HEK293 (cell line): Measurements from ENCODE around the gene PRRT3.

Source experiments
- BCL11A ChIP-seq: fragments of 450-650 bp; formaldehyde crosslinking; IDR thresholded peaks from 2 replicates; pipeline ENCODE4 v1.5.1; 2016; ENCODE audit warnings: low read depth, missing biosample characterization, missing genetic modification characterization
- FEZF1 ChIP-seq: fragments of 450-650 bp; formaldehyde crosslinking; IDR thresholded peaks from 2 replicates; pipeline ENCODE4 v1.5.1; 2016; ENCODE audit warnings: missing biosample characterization, missing genetic modification characterization
- KLF7 ChIP-seq: fragments of 450-650 bp; formaldehyde crosslinking; IDR thresholded peaks from 2 replicates; pipeline ENCODE4 v1.5.1; 2016; ENCODE audit warnings: missing biosample characterization, missing genetic modification characterization, borderline replicate concordance
- KLF9 ChIP-seq: fragments of 450-650 bp; formaldehyde crosslinking; IDR thresholded peaks from 2 replicates; pipeline ENCODE4 v1.5.1; 2016; ENCODE audit warnings: missing biosample characterization, missing genetic modification characterization, low read depth
- ZBTB7A ChIP-seq: fragments of 450-650 bp; formaldehyde crosslinking; IDR thresholded peaks from 2 replicates; pipeline ENCODE4 v1.5.1; 2016; ENCODE audit warnings: low read depth, missing biosample characterization, missing genetic modification characterization
- ZNF146 ChIP-seq: fragments of 450-650 bp; formaldehyde crosslinking; IDR thresholded peaks from 2 replicates; pipeline ENCODE4 v1.5.1; 2016; ENCODE audit warnings: missing biosample characterization, missing genetic modification characterization
- ZNF174 ChIP-seq: fragments of 450-650 bp; formaldehyde crosslinking; IDR thresholded peaks from 2 replicates; pipeline ENCODE4 v1.5.0; 2017; ENCODE audit warnings: missing biosample characterization, mild to moderate bottlenecking, missing genetic modification characterization
- ZNF324 ChIP-seq: fragments of 450-650 bp; formaldehyde crosslinking; IDR thresholded peaks from 2 replicates; pipeline ENCODE4 v1.5.1; 2016; ENCODE audit warnings: missing biosample characterization, missing genetic modification characterization
- ZNF394 ChIP-seq: fragments of 450-650 bp; formaldehyde crosslinking; IDR thresholded peaks from 2 replicates; pipeline ENCODE4 v1.5.1; 2016; ENCODE audit warnings: missing biosample characterization, missing genetic modification characterization, mild to moderate bottlenecking, moderate library complexity, borderline replicate concordance
- ZNF501 ChIP-seq: fragments of 450-650 bp; formaldehyde crosslinking; IDR thresholded peaks from 2 replicates; pipeline ENCODE4 v1.5.1; 2016; ENCODE audit warnings: missing biosample characterization, missing genetic modification characterization
- ZNF768 ChIP-seq: fragments of 450-650 bp; formaldehyde crosslinking; IDR thresholded peaks from 2 replicates; pipeline ENCODE4 v1.5.1; 2018; ENCODE audit warnings: missing biosample characterization, mild to moderate bottlenecking, missing genetic modification characterization
- TF ChIP-seq, protein P1 (sequence below): fragments of 450-650 bp; formaldehyde crosslinking; IDR thresholded peaks from 2 replicates; pipeline ENCODE4 v1.5.1; 2016; ENCODE audit warnings: missing biosample characterization, missing genetic modification characterization
- TF ChIP-seq, protein P2 (sequence below): fragments of 450-650 bp; formaldehyde crosslinking; IDR thresholded peaks from 2 replicates; pipeline ENCODE4 v1.5.1; 2016; ENCODE audit warnings: missing biosample characterization, missing genetic modification characterization, borderline replicate concordance
- TF ChIP-seq, protein P3 (sequence below): IDR thresholded peaks from 2 replicates; pipeline ENCODE4 v1.6.1; 2011; ENCODE audit warnings: mild to moderate bottlenecking, low read depth, low read length, borderline replicate concordance

DNA sequence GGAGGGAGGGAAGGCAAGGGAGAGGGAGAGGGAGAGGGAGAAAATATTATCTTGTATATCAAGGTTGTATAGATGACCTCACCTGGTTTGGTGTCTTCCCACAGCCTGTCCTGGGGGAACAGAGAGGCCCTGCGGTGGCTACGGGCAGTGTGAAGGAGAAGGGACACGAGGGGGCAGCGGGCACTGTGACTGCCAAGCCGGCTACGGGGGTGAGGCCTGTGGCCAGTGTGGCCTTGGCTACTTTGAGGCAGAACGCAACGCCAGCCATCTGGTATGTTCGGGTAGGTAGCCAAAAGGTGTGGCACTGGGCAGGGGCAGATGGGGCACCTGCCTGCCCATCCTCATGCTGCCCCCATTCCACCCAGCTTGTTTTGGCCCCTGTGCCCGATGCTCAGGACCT is 11.5 kb downstream of the PRRT3 start:
- TF ChIP-seq, protein P1, sequence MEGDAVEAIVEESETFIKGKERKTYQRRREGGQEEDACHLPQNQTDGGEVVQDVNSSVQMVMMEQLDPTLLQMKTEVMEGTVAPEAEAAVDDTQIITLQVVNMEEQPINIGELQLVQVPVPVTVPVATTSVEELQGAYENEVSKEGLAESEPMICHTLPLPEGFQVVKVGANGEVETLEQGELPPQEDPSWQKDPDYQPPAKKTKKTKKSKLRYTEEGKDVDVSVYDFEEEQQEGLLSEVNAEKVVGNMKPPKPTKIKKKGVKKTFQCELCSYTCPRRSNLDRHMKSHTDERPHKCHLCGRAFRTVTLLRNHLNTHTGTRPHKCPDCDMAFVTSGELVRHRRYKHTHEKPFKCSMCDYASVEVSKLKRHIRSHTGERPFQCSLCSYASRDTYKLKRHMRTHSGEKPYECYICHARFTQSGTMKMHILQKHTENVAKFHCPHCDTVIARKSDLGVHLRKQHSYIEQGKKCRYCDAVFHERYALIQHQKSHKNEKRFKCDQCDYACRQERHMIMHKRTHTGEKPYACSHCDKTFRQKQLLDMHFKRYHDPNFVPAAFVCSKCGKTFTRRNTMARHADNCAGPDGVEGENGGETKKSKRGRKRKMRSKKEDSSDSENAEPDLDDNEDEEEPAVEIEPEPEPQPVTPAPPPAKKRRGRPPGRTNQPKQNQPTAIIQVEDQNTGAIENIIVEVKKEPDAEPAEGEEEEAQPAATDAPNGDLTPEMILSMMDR (tag by site-specific recombination), result no peak
- TF ChIP-seq KLF9 (tag by site-specific recombination), result no peak
- TF ChIP-seq, protein P2, sequence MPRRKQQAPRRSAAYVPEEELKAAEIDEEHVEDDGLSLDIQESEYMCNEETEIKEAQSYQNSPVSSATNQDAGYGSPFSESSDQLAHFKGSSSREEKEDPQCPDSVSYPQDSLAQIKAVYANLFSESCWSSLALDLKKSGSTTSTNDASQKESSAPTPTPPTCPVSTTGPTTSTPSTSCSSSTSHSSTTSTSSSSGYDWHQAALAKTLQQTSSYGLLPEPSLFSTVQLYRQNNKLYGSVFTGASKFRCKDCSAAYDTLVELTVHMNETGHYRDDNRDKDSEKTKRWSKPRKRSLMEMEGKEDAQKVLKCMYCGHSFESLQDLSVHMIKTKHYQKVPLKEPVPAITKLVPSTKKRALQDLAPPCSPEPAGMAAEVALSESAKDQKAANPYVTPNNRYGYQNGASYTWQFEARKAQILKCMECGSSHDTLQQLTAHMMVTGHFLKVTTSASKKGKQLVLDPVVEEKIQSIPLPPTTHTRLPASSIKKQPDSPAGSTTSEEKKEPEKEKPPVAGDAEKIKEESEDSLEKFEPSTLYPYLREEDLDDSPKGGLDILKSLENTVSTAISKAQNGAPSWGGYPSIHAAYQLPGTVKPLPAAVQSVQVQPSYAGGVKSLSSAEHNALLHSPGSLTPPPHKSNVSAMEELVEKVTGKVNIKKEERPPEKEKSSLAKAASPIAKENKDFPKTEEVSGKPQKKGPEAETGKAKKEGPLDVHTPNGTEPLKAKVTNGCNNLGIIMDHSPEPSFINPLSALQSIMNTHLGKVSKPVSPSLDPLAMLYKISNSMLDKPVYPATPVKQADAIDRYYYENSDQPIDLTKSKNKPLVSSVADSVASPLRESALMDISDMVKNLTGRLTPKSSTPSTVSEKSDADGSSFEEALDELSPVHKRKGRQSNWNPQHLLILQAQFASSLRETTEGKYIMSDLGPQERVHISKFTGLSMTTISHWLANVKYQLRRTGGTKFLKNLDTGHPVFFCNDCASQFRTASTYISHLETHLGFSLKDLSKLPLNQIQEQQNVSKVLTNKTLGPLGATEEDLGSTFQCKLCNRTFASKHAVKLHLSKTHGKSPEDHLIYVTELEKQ, result no peak
- TF ChIP-seq ZNF174, result no peak
- no peak for TF ChIP-seq ZBTB7A (tag by site-specific recombination)
- TF ChIP-seq ZNF768 (tag by site-specific recombination), result no peak
- TF ChIP-seq ZNF324 (tag by site-specific recombination), result no peak
- TF ChIP-seq BCL11A (tag by site-specific recombination), result no peak
- TF ChIP-seq, protein P3, sequence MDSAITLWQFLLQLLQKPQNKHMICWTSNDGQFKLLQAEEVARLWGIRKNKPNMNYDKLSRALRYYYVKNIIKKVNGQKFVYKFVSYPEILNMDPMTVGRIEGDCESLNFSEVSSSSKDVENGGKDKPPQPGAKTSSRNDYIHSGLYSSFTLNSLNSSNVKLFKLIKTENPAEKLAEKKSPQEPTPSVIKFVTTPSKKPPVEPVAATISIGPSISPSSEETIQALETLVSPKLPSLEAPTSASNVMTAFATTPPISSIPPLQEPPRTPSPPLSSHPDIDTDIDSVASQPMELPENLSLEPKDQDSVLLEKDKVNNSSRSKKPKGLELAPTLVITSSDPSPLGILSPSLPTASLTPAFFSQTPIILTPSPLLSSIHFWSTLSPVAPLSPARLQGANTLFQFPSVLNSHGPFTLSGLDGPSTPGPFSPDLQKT, result no peak
- TF ChIP-seq FEZF1 (tag by site-specific recombination), result no peak
- no peak for TF ChIP-seq ZNF146 (tag by site-specific recombination)
- TF ChIP-seq ZNF501, result no peak
- TF ChIP-seq KLF7, result no peak
- no peak for TF ChIP-seq ZNF394
